Kidney epithelial cell (primary cell): ENCODE measurements around the gene UMPS. TPM values are rescaled to one million over a fixed set of nuclear protein-coding genes. Genes with fewer than 3 reads are reported as not detected.

Experiments
- DNase-seq: peaks from one replicate; pipeline ENCODE4 v3.0.0-alpha.2; 2010; ENCODE audit warnings: low read depth
- H3K27me3 ChIP-seq: 2 replicates; pipeline ENCODE4 v1.6.0; 2011; ENCODE audit warnings: low read length; ENCODE audit not compliant: control insufficient read depth, insufficient read depth
- H3K36me3 ChIP-seq: 2 replicates; pipeline ENCODE4 v1.5.1; 2011; ENCODE audit warnings: low read length; ENCODE audit not compliant: control insufficient read depth, insufficient read depth
- H3K4me3 ChIP-seq: 2 replicates; pipeline ENCODE4 v1.5.1; 2011; ENCODE audit warnings: low read depth, mild to moderate bottlenecking, control low read depth, low read length
- total RNA-seq: library from RNA; depleted of rRNA; stranded (reverse); fragments of >200 nt; gene quantifications from 2 replicates; pipeline ENCODE4 v1.2.3, GENCODE V29; 2015
- TF ChIP-seq, protein P1 (sequence below): IDR thresholded peaks from 2 replicates; pipeline ENCODE4 v1.5.1; 2011; ENCODE audit warnings: mild to moderate bottlenecking, moderate library complexity, low read length, control low read depth, inconsistent platforms; ENCODE audit not compliant: insufficient read depth, poor library complexity, severe bottlenecking

The UMPS gene
- total RNA-seq, 1 donor from 2014 or later = 36.0 TPM

DNA sequence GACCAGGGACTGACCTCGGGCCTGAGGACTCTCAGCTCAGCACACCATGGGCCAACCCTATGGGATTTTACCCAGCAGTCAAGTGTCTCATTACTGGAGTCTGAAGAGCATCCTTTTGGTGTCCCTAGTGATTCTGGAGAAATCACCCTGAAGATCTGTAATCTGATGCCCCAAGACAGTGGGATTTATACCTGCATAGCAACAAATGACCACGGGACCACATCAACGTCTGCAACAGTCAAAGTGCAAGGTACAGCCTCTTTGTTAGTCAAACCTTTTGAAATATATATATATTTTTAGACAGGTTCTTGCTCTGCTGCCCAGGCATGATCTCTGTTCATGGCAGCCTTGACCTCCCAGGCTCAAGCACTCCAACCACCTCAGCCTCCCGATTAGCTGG lies 34.2 kb upstream of the UMPS start:
- Histone ChIP-seq H3K36me3 (no peaks in the 10 kb centered on the region), H3K27me3 (no peaks in the 10 kb centered on the region), H3K4me3 (no peak overlapping the region)
- TF ChIP-seq, protein P1, sequence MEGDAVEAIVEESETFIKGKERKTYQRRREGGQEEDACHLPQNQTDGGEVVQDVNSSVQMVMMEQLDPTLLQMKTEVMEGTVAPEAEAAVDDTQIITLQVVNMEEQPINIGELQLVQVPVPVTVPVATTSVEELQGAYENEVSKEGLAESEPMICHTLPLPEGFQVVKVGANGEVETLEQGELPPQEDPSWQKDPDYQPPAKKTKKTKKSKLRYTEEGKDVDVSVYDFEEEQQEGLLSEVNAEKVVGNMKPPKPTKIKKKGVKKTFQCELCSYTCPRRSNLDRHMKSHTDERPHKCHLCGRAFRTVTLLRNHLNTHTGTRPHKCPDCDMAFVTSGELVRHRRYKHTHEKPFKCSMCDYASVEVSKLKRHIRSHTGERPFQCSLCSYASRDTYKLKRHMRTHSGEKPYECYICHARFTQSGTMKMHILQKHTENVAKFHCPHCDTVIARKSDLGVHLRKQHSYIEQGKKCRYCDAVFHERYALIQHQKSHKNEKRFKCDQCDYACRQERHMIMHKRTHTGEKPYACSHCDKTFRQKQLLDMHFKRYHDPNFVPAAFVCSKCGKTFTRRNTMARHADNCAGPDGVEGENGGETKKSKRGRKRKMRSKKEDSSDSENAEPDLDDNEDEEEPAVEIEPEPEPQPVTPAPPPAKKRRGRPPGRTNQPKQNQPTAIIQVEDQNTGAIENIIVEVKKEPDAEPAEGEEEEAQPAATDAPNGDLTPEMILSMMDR = no peak
- no peak for DNase-seq

DNA sequence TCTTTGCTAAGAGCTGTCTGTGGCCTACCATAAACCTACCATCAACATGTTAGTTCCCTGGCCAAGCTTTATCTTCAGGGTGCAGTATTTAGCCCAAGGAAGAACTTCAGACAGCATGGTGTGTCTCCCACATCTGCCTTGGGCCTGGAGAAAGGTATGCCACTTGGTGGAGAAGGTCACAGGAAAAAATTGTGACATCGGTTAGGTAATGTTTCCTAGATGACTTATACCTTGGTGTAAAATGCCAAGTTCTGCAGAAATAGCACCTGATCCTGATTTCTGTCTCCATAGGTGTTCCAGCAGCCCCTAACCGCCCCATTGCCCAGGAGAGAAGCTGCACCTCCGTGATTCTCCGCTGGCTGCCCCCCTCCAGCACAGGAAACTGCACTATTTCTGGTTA lies 33.0 kb upstream of the UMPS start:
- Histone ChIP-seq H3K4me3 (no peak overlapping the region), H3K27me3 (no peaks in the 10 kb centered on the region), H3K36me3 (no peaks in the 10 kb centered on the region)
- TF ChIP-seq, protein P1 = no peak
- DNase-seq = no peak

DNA sequence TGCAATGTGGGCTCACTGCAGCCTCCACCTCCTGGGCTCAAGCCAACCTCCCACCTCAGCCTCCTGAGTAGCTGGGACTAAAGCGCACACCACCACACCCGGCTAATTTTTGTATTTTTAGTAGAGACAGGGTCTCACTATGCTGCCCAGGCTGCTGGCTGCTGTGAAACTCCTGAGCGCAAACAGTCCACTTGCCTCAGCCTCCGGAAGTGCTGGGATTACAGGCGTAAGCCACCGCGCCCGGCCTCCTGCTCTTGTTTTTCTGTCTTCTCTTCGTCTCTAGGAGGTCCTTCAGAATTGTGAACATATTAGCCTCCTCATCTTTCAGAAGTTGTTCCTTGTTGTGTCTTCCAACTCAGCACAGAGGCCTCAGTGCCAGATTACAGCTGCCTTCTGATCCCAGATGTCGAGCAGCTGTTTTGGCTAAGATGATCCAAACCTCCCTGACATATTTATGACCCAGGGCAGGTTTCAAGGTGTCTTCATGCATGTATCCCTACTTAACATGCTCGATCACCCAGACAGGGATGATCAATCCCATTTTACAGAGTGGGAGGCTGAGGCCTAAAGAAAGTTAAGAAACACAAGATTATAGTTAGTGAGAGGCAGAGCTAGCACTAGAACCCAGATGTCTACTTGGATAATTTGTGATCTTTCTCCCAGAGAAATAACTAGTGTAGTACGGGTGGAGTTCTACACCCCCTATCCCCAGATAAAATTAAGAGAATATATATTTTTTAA lies 32.1 kb upstream of the UMPS start:
- Histone ChIP-seq H3K4me3 (no peak overlapping the region), H3K27me3 (no peaks in the 10 kb centered on the region), H3K36me3 (no peaks in the 10 kb centered on the region)
- TF ChIP-seq, protein P1 = no peak
- DNase-seq = no peak

DNA sequence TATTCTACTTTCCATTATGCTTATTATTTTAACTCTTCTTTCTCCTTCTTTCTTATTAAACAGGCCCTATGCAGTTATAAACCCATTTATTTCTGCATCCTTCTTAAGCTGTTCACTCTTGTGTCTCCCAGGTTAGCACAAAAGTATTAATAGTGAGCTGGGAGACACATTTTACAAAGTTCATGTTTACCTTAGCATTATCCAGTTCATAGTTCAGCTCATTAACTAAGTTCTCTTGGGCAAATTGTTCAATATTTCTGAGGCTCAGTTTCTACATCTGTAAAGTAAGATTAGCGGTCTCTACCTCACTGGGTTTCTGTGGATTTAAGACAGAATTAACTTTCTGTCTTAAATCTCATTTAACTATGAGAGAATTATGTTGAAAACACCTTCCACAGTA lies 31.2 kb upstream of the UMPS start:
- Histone ChIP-seq H3K4me3 (no peak overlapping the region), H3K36me3 (no peaks in the 10 kb centered on the region), H3K27me3 (no peaks in the 10 kb centered on the region)
- DNase-seq = no peak
- TF ChIP-seq, protein P1 = no peak

DNA sequence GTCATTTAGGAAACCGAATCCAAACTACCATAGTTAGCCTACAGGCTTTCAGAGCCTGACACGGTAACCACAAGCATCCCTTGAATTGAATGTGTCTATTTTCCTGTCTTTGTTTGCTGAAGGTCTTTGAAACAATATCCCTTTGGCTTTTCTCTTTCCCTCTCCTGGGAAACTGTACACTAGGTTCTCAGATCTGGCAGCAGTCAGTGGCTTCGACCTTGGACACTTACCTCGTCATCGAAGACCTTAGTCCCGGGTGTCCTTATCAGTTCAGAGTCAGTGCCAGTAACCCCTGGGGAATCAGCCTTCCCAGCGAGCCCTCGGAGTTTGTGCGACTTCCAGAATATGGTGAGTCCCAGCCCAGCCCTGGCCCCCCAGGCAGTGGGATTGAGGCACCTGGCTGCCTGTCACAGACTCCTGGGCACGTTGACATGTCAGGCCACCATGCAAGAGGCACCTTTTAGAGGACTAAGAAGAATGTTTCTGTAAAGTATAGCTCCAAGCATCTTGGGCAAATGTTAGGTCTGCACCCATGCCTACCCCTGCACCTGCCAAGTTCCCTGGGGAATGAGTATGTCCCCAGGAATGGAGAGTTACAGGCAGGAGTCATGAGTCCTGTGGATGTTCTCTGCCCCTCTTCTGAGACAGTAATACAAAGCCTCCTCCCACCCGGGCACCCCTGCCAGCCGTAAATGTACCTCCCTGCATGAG lies 30.4 kb upstream of the UMPS start:
- TF ChIP-seq, protein P1 = no peak

More for the DNA sequence above, 30.4 kb upstream of the UMPS start:
- Histone ChIP-seq H3K36me3 (no peaks in the 10 kb centered on the region), H3K4me3 (no peak overlapping the region), H3K27me3 (no peaks in the 10 kb centered on the region)
- no peak for DNase-seq
